Skeletal muscle satellite cell (primary cell): ENCODE results near the gene ARHGEF7.

Source experiments
- H3K27me3 ChIP-seq: 2 replicates; pipeline ENCODE4 v1.7.0; 2013; ENCODE audit warnings: low read length; ENCODE audit not compliant: control insufficient read depth, insufficient read depth
- H3K36me3 ChIP-seq: 2 replicates; pipeline ENCODE4 v1.7.0; 2013; ENCODE audit warnings: mild to moderate bottlenecking, control low read depth, low read length; ENCODE audit not compliant: insufficient read depth
- H3K4me1 ChIP-seq: 2 replicates; pipeline ENCODE4 v1.7.0; 2013; ENCODE audit warnings: low read length; ENCODE audit not compliant: control insufficient read depth, insufficient read depth
- H3K4me2 ChIP-seq: 2 replicates; pipeline ENCODE4 v1.7.0; 2013; ENCODE audit warnings: mild to moderate bottlenecking, low read length
- H3K4me3 ChIP-seq: 2 replicates; pipeline ENCODE4 v1.7.0; 2013; ENCODE audit warnings: low read length
- H3K9ac ChIP-seq: 2 replicates; pipeline ENCODE4 v1.7.0; 2013; ENCODE audit warnings: mild to moderate bottlenecking, low read depth, low read length, moderate library complexity
- H3K9me3 ChIP-seq: replicated peaks from 2 replicates; pipeline ENCODE4 v1.7.0; 2013; ENCODE audit warnings: mild to moderate bottlenecking, control low read depth, low read length

Gene ARHGEF7

GRCh38 chr13:111286749-111287148 is 171.6 kb downstream of the ARHGEF7 start:
- peaks cover 8% of the 10 kb centered on the region for H3K4me1 ChIP-seq
- H3K36me3 ChIP-seq = peaks cover 56% of the 10 kb centered on the region
- H3K9me3 ChIP-seq = no peaks in the 10 kb centered on the region
- no peak overlapping the region for H3K4me2 ChIP-seq
- no peak overlapping the region for H3K9ac ChIP-seq
- no peaks in the 10 kb centered on the region for H3K27me3 ChIP-seq
- no peak overlapping the region for H3K4me3 ChIP-seq

GRCh38 chr13:111287201-111287600 is 172.1 kb downstream of the ARHGEF7 start:
- Histone ChIP-seq H3K27me3 (no peaks in the 10 kb centered on the region), H3K4me1 (peaks cover 3% of the 10 kb centered on the region), H3K4me3 (no peak overlapping the region), H3K9ac (no peak overlapping the region), H3K4me2 (no peak overlapping the region), H3K9me3 (no peaks in the 10 kb centered on the region), H3K36me3 (peaks cover 60% of the 10 kb centered on the region)

DNA sequence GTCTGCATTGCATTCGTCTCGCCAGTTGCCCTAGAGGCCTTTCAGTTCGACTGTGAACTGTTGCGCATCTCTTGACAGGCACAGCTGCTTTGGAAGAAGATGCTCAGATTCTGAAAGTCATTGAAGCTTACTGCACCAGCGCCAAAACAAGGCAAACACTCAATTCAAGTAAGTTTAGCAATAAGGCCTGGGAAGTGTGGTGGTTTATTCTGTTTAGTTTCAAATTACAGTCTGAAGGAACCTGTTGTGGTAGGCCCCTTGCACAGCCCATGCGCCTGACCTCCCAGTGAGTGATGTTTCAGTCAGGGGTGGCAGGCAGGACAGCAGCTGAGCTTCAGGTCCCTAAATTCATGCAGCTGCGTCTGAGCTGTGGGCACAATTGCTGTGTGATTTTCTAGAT is 173.2 kb downstream of the ARHGEF7 start:
- H3K36me3 ChIP-seq = peaks cover 68% of the 10 kb centered on the region
- H3K27me3 ChIP-seq = no peaks in the 10 kb centered on the region
- no peak overlapping the region for H3K4me2 ChIP-seq
- H3K9ac ChIP-seq = no peak overlapping the region
- no peaks in the 10 kb centered on the region for H3K9me3 ChIP-seq
- no peak overlapping the region for H3K4me3 ChIP-seq
- no peaks in the 10 kb centered on the region for H3K4me1 ChIP-seq

GRCh38 chr13:111289251-111289650 is 174.1 kb downstream of the ARHGEF7 start:
- Histone ChIP-seq H3K9ac (no peak overlapping the region), H3K4me2 (no peak overlapping the region), H3K4me3 (no peak overlapping the region), H3K27me3 (no peaks in the 10 kb centered on the region), H3K36me3 (peaks cover 68% of the 10 kb centered on the region), H3K4me1 (no peaks in the 10 kb centered on the region), H3K9me3 (no peaks in the 10 kb centered on the region)

DNA sequence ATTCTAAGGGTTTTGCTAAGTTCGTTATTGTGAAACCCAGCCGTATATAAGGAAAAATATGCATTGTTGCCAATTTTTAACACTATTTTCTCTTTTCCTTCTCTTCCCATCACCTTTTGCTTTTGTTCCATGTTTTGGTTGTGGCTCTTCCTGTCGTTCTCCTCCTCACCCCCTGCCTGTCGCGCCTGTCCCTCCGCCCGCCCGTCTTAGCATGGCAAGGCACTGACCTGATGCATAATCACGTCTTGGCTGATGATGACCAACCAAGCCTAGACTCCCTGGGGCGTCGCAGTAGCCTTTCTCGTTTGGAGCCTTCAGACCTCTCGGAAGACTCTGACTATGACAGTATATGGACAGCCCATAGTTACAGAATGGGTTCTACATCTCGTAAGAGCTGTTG is 176.8 kb downstream of the ARHGEF7 start:
- Histone ChIP-seq H3K36me3 (peaks cover 56% of the 10 kb centered on the region), H3K4me2 (no peak overlapping the region), H3K4me1 (no peaks in the 10 kb centered on the region), H3K9ac (no peak overlapping the region), H3K27me3 (no peaks in the 10 kb centered on the region), H3K9me3 (no peaks in the 10 kb centered on the region), H3K4me3 (no peak overlapping the region)

DNA sequence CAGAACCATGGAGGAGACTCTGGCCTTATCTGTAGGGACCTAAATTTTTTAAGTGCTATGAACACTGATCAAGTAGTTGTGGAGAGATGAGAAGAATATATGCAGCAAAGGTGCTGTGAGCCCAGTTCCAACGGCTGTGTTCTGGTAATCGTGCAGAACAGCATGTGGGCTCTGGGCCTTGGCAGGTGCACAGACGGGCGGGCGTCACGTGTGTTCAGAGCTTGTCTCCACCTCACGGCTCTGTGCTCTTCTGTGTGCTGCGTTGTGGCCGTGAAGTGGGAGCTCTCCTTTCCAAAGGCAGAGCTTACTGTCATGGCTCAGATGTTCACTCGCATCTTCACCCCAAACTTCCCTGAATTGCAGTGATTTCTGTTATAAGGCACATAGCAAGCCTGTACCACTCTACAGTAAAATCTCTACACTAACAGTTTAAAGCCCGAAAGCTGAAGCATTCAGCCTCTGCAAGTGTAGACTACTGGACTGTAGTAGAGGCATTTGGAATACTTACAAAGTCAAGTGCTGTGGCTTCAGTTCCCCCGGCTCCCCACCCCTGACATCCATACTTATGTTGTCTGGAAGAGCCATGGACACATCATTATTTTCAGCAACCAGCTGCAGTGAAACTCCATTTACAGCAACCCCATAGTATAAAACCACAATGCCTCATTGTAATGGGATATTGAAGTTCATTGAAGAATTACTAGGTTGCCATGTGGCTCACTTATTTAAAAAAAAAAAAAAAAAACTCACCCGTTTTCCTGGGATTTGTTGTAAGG is 177.8 kb downstream of the ARHGEF7 start:
- Histone ChIP-seq H3K4me2 (no peak overlapping the region), H3K27me3 (no peaks in the 10 kb centered on the region), H3K9me3 (no peaks in the 10 kb centered on the region), H3K36me3 (peaks cover 47% of the 10 kb centered on the region), H3K4me1 (no peaks in the 10 kb centered on the region), H3K4me3 (no peak overlapping the region), H3K9ac (no peak overlapping the region)

- peaks cover 43% of the 10 kb centered on the region for H3K36me3 ChIP-seq
- H3K4me2 ChIP-seq = no peak overlapping the region
- no peaks in the 10 kb centered on the region for H3K27me3 ChIP-seq
- no peak overlapping the region for H3K4me3 ChIP-seq
- no peaks in the 10 kb centered on the region for H3K9me3 ChIP-seq
- no peak overlapping the region for H3K9ac ChIP-seq
- H3K4me1 ChIP-seq = no peaks in the 10 kb centered on the region
Observed at GRCh38 chr13:111295886-111296285, 180.8 kb downstream of the ARHGEF7 start.

GRCh38 chr13:111296417-111296816 is 181.3 kb downstream of the ARHGEF7 start:
- no peaks in the 10 kb centered on the region for H3K4me1 ChIP-seq
- no peaks in the 10 kb centered on the region for H3K27me3 ChIP-seq
- H3K9ac ChIP-seq = no peak overlapping the region
- no peak overlapping the region for H3K4me2 ChIP-seq
- peaks cover 47% of the 10 kb centered on the region for H3K36me3 ChIP-seq
- H3K9me3 ChIP-seq = no peaks in the 10 kb centered on the region
- H3K4me3 ChIP-seq = no peak overlapping the region

- no peaks in the 10 kb centered on the region for H3K27me3 ChIP-seq
- H3K9me3 ChIP-seq = no peaks in the 10 kb centered on the region
- no peaks in the 10 kb centered on the region for H3K4me1 ChIP-seq
- peaks cover 52% of the 10 kb centered on the region for H3K36me3 ChIP-seq
- no peak overlapping the region for H3K9ac ChIP-seq
- no peak overlapping the region for H3K4me2 ChIP-seq
- no peak overlapping the region for H3K4me3 ChIP-seq
Observed at GRCh38 chr13:111298214-111298975, 183.3 kb downstream of the ARHGEF7 start.

DNA sequence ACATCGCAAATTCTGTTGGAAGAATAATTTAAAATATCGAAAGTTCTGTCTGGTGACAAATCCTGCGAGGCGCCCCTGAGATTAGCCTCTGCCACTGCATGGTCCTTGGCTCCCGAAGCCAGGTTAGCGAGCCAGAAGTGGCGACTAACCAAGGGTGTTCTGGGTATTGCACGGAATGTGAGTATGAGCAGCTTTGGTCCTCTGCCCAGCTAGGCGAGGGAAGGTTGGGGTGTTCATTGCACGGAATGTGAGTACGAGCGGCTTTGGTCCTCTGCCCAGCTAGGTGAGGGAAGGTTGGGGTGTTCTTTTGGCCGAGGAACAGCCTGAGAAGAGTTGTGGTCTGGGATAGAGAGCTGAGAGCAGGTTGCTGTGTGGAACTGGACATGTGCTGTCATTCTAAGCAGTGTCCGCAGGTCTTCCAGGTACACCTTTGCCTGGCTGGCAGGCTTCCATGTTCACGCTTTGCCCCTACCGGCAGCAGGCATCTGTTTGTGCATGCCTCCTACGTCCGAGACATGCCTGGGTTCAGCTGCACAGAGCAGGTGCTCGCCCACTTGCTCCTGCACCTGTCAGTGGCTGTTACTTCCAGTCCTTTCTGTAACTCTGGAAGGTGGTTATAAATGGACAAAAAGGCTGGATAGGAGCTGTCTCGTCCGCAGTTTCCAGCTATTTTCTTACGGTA is 187.1 kb downstream of the ARHGEF7 start:
- Histone ChIP-seq H3K9me3 (no peaks in the 10 kb centered on the region), H3K4me3 (no peak overlapping the region), H3K27me3 (no peaks in the 10 kb centered on the region), H3K4me2 (no peak overlapping the region), H3K9ac (no peak overlapping the region), H3K4me1 (no peaks in the 10 kb centered on the region), H3K36me3 (peaks cover 66% of the 10 kb centered on the region)

- no peak overlapping the region for H3K4me3 ChIP-seq
- H3K36me3 ChIP-seq = peaks cover 76% of the 10 kb centered on the region
- H3K4me2 ChIP-seq = no peak overlapping the region
- H3K9ac ChIP-seq = no peak overlapping the region
- H3K27me3 ChIP-seq = no peaks in the 10 kb centered on the region
- no peaks in the 10 kb centered on the region for H3K9me3 ChIP-seq
- no peaks in the 10 kb centered on the region for H3K4me1 ChIP-seq
Observed at GRCh38 chr13:111303559-111303958, 188.4 kb downstream of the ARHGEF7 start.
